Vagina (tissue), 2 donors: Measurements from ENCODE around the gene SIPA1.
"Not testable (repeated sequence)": the region's sequence is repeated elsewhere in the genome, so short reads cannot be mapped to it uniquely, and the experiment has no call there.

Source experiments
- CTCF ChIP-seq, 3 experiments: fragments of 450-650 bp in 2 of 3; fragments of 200-600 bp in 1 of 3; sonication (generic) in 1 of 3; IDR thresholded peaks; one replicate each; pipeline ENCODE4 v1.5.1; 2017 to 2019; ENCODE audit warnings: antibody characterized with exemption in 3 of 3, mild to moderate bottlenecking in 2 of 3, moderate library complexity in 2 of 3
- POLR2A ChIP-seq, 2 donors: fragments of 450-650 bp; IDR thresholded peaks; one replicate each; pipeline ENCODE4 v1.6.1; 2017; ENCODE audit warnings: antibody characterized with exemption in 2 of 2, mild to moderate bottlenecking in 2 of 2, moderate library complexity in 2 of 2
- POLR2AphosphoS5 ChIP-seq, 2 donors: sonication (generic); formaldehyde crosslinking; IDR thresholded peaks; one replicate each; pipeline ENCODE4 v1.9.0; 2017; ENCODE audit warnings: antibody characterized with exemption in 2 of 2, mild to moderate bottlenecking in 2 of 2, low read depth in 1 of 2; ENCODE audit not compliant: insufficient read depth in 1 of 2

- TF ChIP-seq CTCF (IDR thresholded peaks at IDR 0.05); POLR2AphosphoS5 (IDR thresholded peaks at IDR 0.05; ENCODE audit: insufficient read depth in 1 of 2, low read depth in 1 of 2); POLR2A (IDR thresholded peaks at IDR 0.05): not testable (repeated sequence)
Observed at GRCh38 chr11:65639228-65639597, 1.3 kb downstream of the SIPA1 start.
